Mammary epithelial cell (primary cell): Measurements from ENCODE around the gene KDELR1.

Experiments used
- EZH2 ChIP-seq: IDR thresholded peaks from 2 replicates; pipeline ENCODE4 v1.6.1; 2012; ENCODE audit warnings: low read length, inconsistent platforms, borderline replicate concordance
- TF ChIP-seq, protein P1 (sequence below), 2 donors: IDR thresholded peaks in 1 of 2; conservative IDR thresholded peaks in 1 of 2; 2 replicates each; pipeline ENCODE4 v1.5.1; 2011 to 2012; ENCODE audit warnings: inconsistent platforms in 2 of 2, low read length in 2 of 2, mild to moderate bottlenecking in 2 of 2, control low read depth in 1 of 2, low read depth in 1 of 2; ENCODE audit not compliant: insufficient read depth in 1 of 2; ENCODE audit errors: extremely low read depth in 1 of 2

DNA sequence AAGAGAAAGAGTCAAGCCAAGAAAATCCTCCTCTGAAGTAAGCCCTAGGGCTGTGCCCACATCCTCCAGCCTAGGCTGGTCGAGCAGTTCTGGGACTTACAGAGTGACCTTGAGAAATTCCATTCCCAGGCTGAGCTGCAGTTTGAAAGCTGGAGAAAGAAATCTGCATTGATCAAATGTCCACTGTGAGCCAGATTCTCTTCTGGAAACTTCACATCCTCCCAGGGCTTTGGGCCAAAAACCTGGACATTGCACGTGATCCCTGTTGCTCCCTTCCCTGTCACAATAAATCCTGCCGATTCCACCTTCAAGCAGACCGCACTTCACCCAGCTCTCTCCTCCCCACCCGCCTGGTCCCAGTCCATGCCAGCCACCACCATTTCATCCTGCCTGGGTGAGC lies 43.3 kb downstream of the KDELR1 start:
- TF ChIP-seq, protein P1, sequence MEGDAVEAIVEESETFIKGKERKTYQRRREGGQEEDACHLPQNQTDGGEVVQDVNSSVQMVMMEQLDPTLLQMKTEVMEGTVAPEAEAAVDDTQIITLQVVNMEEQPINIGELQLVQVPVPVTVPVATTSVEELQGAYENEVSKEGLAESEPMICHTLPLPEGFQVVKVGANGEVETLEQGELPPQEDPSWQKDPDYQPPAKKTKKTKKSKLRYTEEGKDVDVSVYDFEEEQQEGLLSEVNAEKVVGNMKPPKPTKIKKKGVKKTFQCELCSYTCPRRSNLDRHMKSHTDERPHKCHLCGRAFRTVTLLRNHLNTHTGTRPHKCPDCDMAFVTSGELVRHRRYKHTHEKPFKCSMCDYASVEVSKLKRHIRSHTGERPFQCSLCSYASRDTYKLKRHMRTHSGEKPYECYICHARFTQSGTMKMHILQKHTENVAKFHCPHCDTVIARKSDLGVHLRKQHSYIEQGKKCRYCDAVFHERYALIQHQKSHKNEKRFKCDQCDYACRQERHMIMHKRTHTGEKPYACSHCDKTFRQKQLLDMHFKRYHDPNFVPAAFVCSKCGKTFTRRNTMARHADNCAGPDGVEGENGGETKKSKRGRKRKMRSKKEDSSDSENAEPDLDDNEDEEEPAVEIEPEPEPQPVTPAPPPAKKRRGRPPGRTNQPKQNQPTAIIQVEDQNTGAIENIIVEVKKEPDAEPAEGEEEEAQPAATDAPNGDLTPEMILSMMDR (conservative IDR thresholded peaks at IDR 0.05 in 1 of 2, IDR thresholded peaks at IDR 0.05 in 1 of 2; ENCODE audit: extremely low read depth in 1 of 2, insufficient read depth in 1 of 2, low read depth in 1 of 2, low read length in 2 of 2): no peak
- no peak for TF ChIP-seq EZH2
